VCaP (cell line): Measurements from ENCODE around the gene KATNB1.

Source experiments
- H3K27ac ChIP-seq: fragments of 450-650 bp; 2 replicates; pipeline ENCODE4 v1.5.1; 2017
- TF ChIP-seq, protein P1 (sequence below): fragments of 450-650 bp; conservative IDR thresholded peaks from 2 replicates; pipeline ENCODE4 v1.5.1; 2017; ENCODE audit warnings: mild to moderate bottlenecking, moderate library complexity

The KATNB1 gene

DNA sequence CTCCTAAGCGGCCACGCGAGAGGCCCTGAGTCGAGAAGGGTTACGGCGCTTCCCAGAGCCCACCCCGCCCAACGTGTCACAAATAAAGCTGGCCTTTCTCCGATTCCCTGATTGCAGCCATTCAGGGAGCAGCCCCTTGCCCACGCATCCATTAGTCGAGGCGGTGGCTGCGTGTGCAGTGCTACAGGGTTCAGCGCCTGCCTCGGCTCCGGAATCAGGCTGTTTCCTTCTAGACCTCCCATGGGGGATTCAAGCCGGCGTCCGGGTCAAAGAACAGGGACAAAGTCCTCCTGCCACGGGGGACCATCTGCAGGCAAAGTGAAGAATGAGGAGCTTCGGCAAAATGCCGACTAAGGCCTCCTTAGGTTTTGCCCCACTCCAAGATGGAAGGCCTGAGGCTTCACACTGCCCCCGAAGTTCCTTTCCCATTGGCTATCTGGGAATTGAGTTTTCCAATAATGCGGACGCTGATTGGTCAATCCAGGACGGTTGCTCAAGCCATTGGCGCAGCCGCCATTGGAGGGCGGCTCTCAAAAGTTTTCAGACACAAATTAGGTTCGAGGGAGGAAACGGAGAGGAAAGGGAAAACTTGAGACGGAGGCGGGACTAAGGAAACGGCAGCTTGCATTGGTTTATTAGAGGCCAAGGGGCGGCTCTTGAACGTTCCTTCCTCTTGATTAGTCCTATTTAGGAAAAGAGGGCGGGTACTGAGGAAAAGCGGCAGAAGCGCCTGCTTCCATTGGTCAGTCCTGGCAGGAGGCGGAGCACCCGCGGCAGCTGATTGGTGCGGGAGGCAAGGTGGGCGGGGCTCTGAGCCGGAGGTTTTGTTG is 430 bp upstream of the KATNB1 start:
- TF ChIP-seq, protein P1, sequence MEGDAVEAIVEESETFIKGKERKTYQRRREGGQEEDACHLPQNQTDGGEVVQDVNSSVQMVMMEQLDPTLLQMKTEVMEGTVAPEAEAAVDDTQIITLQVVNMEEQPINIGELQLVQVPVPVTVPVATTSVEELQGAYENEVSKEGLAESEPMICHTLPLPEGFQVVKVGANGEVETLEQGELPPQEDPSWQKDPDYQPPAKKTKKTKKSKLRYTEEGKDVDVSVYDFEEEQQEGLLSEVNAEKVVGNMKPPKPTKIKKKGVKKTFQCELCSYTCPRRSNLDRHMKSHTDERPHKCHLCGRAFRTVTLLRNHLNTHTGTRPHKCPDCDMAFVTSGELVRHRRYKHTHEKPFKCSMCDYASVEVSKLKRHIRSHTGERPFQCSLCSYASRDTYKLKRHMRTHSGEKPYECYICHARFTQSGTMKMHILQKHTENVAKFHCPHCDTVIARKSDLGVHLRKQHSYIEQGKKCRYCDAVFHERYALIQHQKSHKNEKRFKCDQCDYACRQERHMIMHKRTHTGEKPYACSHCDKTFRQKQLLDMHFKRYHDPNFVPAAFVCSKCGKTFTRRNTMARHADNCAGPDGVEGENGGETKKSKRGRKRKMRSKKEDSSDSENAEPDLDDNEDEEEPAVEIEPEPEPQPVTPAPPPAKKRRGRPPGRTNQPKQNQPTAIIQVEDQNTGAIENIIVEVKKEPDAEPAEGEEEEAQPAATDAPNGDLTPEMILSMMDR: no peak
- peak overlapping the region; percentile 83 for H3K27ac ChIP-seq

DNA sequence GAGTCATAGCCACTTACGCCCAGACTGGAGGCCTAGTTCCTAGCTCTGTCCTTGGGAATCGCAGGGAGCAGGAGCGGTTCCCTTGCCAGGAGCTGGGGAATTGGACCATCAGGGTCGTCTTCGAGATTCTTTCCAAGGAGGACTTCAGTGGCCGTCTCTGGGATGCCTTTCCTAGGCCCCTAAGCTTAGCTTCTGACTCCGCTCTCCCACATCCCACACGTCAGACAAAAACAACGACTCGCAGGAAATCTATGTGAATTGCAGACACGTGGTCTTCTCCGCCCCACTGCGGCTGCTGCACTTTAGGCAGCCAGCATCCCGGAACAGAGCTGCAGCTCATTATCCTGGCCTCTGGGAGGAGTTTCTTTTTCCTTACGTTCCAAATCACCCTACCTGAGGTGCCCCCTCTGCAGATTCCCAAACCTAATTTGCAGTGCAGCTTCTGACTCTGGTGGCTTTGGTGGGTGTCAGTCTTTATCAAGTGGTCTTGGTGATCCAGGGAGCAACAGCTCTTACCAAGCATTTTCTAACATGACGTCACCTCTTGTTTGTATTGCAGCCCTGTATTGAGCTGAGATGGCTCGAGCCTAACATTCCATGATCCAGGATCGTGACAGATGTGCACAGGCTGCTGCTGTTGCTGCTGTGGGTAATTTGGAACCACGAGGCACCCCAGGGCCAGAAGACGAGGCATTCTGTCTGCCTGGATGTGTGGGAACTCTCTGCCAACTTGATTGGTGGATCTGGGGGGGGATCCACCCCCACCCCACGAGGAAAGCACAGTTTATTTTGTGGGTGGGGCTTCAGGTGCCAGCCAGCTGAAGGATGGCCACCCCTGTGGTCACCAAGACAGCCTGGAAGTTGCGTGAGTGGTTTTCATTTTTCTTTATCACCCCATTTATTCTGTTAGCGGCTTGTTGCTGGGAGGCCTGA is 1.1 kb downstream of the KATNB1 start:
- peak overlapping the region; percentile 55 for H3K27ac ChIP-seq
- TF ChIP-seq, protein P1: peak; percentile 36

DNA sequence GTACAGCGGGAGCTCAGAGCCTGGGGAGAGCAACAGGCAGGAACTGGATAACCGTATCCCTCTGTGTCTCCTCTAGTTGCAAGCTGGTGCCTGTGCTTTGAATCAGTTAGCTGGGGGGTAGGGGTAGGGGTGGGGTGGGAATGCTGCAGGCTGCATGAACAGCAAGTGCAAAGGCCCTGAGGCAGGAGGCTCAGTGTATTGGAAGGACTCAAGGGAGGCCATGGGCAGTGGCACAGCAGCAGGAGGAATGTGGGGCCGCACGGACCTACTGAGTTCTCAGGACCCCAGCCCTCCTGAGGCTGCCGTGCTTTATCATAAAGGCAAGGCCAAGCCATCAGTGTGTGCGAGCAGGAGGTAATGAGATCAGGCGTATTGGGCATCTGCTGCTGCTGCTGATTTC is 3.3 kb downstream of the KATNB1 start:
- TF ChIP-seq, protein P1: no peak
- H3K27ac ChIP-seq: no peak overlapping the region

DNA sequence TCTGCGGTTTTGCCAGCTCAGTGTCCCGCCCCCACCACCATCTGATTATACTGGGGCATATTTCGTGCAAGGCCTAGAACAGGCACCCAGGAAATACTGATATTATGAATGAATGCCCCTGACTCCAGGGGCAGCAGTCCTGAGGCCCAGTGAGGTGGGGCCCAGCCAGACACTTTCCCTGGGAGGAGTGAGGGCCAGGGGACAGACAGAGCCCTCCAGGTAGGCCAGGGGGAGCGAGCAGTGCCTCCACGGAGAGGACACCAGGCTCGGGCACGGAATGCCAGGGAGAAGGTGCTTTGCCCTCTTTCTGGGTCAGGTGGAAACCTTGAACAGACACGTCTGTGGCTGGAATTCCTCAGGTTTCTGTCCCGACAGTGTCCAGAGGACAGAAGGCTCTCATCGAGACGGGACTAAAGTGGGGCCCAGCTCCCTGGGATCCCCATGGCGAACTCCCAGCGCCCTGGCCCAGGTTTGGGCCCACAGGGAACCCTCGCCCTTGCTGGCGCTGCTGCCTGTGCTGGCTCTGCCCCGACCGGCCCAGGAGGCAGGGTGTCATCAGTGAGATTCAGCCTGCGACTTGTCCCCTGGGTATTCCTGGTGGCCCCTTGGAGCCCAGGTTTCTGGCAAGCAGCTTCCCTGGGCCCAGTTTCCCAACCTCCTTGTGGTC is 4.3 kb downstream of the KATNB1 start:
- TF ChIP-seq, protein P1: no peak
- H3K27ac ChIP-seq: no peak overlapping the region

DNA sequence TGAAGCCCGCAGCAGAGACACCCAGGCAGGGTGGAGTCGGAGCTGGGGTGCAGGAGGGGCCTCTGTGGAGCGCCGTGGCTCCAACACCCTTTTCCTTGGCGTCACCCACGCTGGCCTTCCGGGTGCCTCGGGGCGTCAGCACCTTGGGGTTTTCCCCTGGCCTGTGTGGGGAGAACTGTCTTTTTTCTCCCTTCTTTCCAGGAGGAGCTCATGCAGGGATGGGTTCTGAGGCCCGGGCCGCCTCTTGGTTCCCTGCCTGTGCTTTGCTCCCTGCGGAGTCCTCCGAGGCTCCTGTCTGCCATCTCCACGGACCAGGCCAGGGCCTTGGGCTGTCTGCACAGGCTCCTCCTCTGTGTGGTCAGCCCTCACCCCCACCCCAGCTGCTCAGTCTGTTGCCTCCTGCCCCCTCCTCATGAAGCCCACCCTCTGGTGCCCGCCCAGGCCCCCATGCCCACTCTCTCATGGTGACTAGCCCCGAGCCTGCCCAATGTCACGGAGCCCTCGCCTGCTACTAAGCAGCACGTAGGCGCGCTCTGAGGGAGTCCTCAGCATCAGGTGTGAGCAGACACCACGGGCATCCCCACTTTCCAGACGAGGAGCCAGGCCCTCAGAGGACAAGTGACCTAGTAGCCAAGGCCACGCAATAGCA is 5.0 kb downstream of the KATNB1 start:
- TF ChIP-seq, protein P1: no peak
- H3K27ac ChIP-seq: no peak overlapping the region

DNA sequence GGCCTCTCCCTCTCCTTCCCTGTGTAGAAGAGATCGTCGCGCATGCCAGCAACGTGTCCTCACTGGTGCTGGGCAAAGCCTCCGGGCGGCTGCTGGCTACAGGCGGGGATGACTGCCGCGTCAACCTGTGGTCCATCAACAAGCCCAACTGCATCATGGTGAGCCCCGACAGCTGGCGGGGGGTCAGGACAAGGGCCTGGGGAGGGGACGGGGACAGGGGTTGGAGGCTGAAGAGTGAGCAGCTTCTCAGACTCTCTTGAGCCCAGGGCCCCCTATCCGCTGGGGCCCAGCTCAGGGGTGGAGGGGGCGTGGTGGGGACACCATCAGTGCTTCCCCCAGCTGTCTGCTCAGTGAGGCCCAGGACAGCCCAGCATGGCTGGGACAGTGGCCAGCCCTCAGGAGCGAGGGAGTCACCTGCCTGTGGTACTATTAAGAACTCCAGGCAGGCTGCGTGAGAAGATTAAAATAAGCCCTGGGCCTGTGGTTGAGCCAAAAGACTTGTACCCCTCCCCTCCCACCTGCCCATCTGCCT is 6.2 kb downstream of the KATNB1 start:
- TF ChIP-seq, protein P1: no peak

More for the DNA sequence above, 6.2 kb downstream of the KATNB1 start:
- no peak overlapping the region for H3K27ac ChIP-seq
